H9 (cell line): ENCODE data around the gene MAP3K7. TPM values are rescaled to one million over a fixed set of nuclear protein-coding genes. Genes with fewer than 3 reads are reported as not detected.

ENCODE experiments used
- DNase-seq: peaks from one replicate; pipeline ENCODE4 v3.0.0-alpha.2; 2017
- H2AFZ ChIP-seq: one replicate; pipeline ENCODE4 v1.6.1; 2013; ENCODE audit warnings: mild to moderate bottlenecking, low read length, control low read depth, moderate library complexity
- H2AK5ac ChIP-seq: 2 replicates; pipeline ENCODE4 v1.6.1; 2013; ENCODE audit warnings: low read length, control low read depth, mixed read lengths; ENCODE audit not compliant: insufficient read length
- H2BK120ac ChIP-seq: one replicate; pipeline ENCODE4 v1.6.1; 2013; ENCODE audit warnings: low read depth, mild to moderate bottlenecking, low read length, control low read depth, inconsistent platforms; ENCODE audit not compliant: poor library complexity, severe bottlenecking
- H2BK12ac ChIP-seq: 2 replicates; pipeline ENCODE4 v1.6.1; 2013; ENCODE audit warnings: low read length, control low read depth, mixed read lengths, low read depth; ENCODE audit not compliant: insufficient read length
- H2BK15ac ChIP-seq: 2 replicates; pipeline ENCODE4 v1.6.1; 2013; ENCODE audit warnings: low read depth, low read length, control low read depth
- H2BK20ac ChIP-seq: one replicate; pipeline ENCODE4 v1.6.1; 2013; ENCODE audit warnings: low read depth, mild to moderate bottlenecking, low read length, control low read depth, inconsistent platforms; ENCODE audit not compliant: poor library complexity, severe bottlenecking
- H2BK5ac ChIP-seq: 2 replicates; pipeline ENCODE4 v1.6.1; 2013; ENCODE audit warnings: low read length, control low read depth, mixed read lengths; ENCODE audit not compliant: insufficient read length
- H3K14ac ChIP-seq: 2 replicates; pipeline ENCODE4 v1.6.1; 2013; ENCODE audit warnings: low read length, control low read depth; ENCODE audit not compliant: insufficient read depth
- H3K18ac ChIP-seq: 2 replicates; pipeline ENCODE4 v1.6.1; 2013; ENCODE audit warnings: low read depth, mild to moderate bottlenecking, mixed read lengths, low read length, control low read depth; ENCODE audit not compliant: insufficient read length
- H3K23ac ChIP-seq: 2 replicates; pipeline ENCODE4 v1.6.1; 2013; ENCODE audit warnings: low read length, control low read depth, mixed read lengths, low read depth; ENCODE audit not compliant: insufficient read length
- H3K23me2 ChIP-seq: 2 replicates; pipeline ENCODE4 v1.6.1; 2013; ENCODE audit warnings: low read depth, mild to moderate bottlenecking, mixed read lengths, low read length, control low read depth; ENCODE audit not compliant: insufficient read length, poor library complexity, severe bottlenecking
- H3K27ac ChIP-seq: 2 replicates; pipeline ENCODE4 v1.5.1; 2013; ENCODE audit warnings: low read length, control low read depth, mixed read lengths, low read depth; ENCODE audit not compliant: insufficient read length
- H3K27me3 ChIP-seq: 2 replicates; pipeline ENCODE4 v1.6.1; 2013; ENCODE audit warnings: low read length, control low read depth, inconsistent platforms; ENCODE audit not compliant: insufficient read depth
- H3K4ac ChIP-seq: 2 replicates; pipeline ENCODE4 v1.6.1; 2013; ENCODE audit warnings: low read depth, mild to moderate bottlenecking, control low read depth, inconsistent platforms, low read length, moderate library complexity
- H3K4me1 ChIP-seq: 2 replicates; pipeline ENCODE4 v1.6.1; 2013; ENCODE audit warnings: low read length, control low read depth, inconsistent platforms; ENCODE audit not compliant: insufficient read depth
- H3K4me2 ChIP-seq: 2 replicates; pipeline ENCODE4 v1.6.1; 2013; ENCODE audit warnings: low read length, control low read depth, mixed read lengths; ENCODE audit not compliant: insufficient read length, insufficient read depth
- H3K56ac ChIP-seq: 2 replicates; pipeline ENCODE4 v1.6.1; 2013; ENCODE audit warnings: low read depth, mild to moderate bottlenecking, mixed read lengths, low read length, control low read depth; ENCODE audit not compliant: insufficient read length
- H3K79me1 ChIP-seq: 2 replicates; pipeline ENCODE4 v1.6.1; 2013; ENCODE audit warnings: low read depth, mild to moderate bottlenecking, moderate library complexity, low read length, control low read depth, inconsistent platforms; ENCODE audit not compliant: insufficient read depth, poor library complexity, severe bottlenecking
- H3K79me2 ChIP-seq: 2 replicates; pipeline ENCODE4 v1.6.1; 2013; ENCODE audit warnings: low read length, control low read depth, inconsistent platforms; ENCODE audit not compliant: insufficient read depth
- H3K9ac ChIP-seq: 2 replicates; pipeline ENCODE4 v1.6.1; 2013; ENCODE audit warnings: low read length, control low read depth, mixed read lengths; ENCODE audit not compliant: insufficient read length; ENCODE audit errors: extremely low read depth
- H3K9me3 ChIP-seq: one replicate; pipeline ENCODE4 v1.6.1; 2013; ENCODE audit warnings: low read depth, low read length, inconsistent platforms; ENCODE audit not compliant: control insufficient read depth
- H3T11ph ChIP-seq: one replicate; pipeline ENCODE4 v1.6.1; 2013; ENCODE audit warnings: mild to moderate bottlenecking, low read length, control low read depth, inconsistent platforms
- H4K20me1 ChIP-seq: one replicate; pipeline ENCODE4 v1.6.1; 2013; ENCODE audit not compliant: control insufficient read depth, insufficient read length, insufficient read depth
- H4K5ac ChIP-seq: 2 replicates; pipeline ENCODE4 v1.6.1; 2013; ENCODE audit warnings: low read depth, mild to moderate bottlenecking, mixed read lengths, low read length, control low read depth; ENCODE audit not compliant: insufficient read length
- H4K8ac ChIP-seq: replicated peaks from 2 replicates; pipeline ENCODE4 v1.6.1; 2013; ENCODE audit warnings: low read length, control low read depth, mixed read lengths, low read depth; ENCODE audit not compliant: insufficient read length
- H4K91ac ChIP-seq: 2 replicates; pipeline ENCODE4 v1.6.1; 2013; ENCODE audit warnings: low read depth, mild to moderate bottlenecking, moderate library complexity, mixed read lengths, low read length, control low read depth; ENCODE audit not compliant: insufficient read length
- H3K27ac Mint-ChIP-seq, 3 experiments: 2 replicates in 2 of 3; 3 replicates in 1 of 3; pipeline ENCODE4 v1.8.0; 2020 to 2021; ENCODE audit warnings: mixed read lengths in 3 of 3, mild to moderate bottlenecking in 1 of 3, moderate library complexity in 1 of 3
- H3K27me3 Mint-ChIP-seq: 2 replicates; pipeline ENCODE4 v1.8.0; 2021; ENCODE audit warnings: low read depth, mild to moderate bottlenecking, moderate library complexity, mixed read lengths
- H3K36me3 Mint-ChIP-seq, 3 experiments: 2 replicates in 2 of 3; 3 replicates in 1 of 3; pipeline ENCODE4 v1.8.0; 2020 to 2021; ENCODE audit warnings: low read depth in 3 of 3, mixed read lengths in 3 of 3; ENCODE audit not compliant: insufficient read depth in 1 of 3
- H3K4me1 Mint-ChIP-seq, 2 experiments: 2 replicates each; pipeline ENCODE4 v1.8.0; 2020; ENCODE audit warnings: mixed read lengths in 2 of 2
- H3K4me3 Mint-ChIP-seq, 2 experiments: 2 replicates in 1 of 2; 3 replicates in 1 of 2; pipeline ENCODE4 v1.8.0; 2020 to 2021; ENCODE audit warnings: mild to moderate bottlenecking in 2 of 2, mixed read lengths in 2 of 2, moderate library complexity in 1 of 2
- H3K9me3 Mint-ChIP-seq, 2 experiments: 2 replicates in 1 of 2; 3 replicates in 1 of 2; pipeline ENCODE4 v1.8.0; 2020; ENCODE audit warnings: mild to moderate bottlenecking in 2 of 2, mixed read lengths in 2 of 2, moderate library complexity in 1 of 2
- CTCF ChIP-seq: fragments of 200-600 bp; sonication (generic); conservative IDR thresholded peaks from 3 replicates; pipeline ENCODE4 v1.8.0; 2021; ENCODE audit warnings: antibody characterized with exemption, mild to moderate bottlenecking
- WGBS: extraction: QIAGEN DNeasy Blood & Tissue Kit; methylation state at CpG from one replicate; pipeline ENCODE4 v1.1.7; 2013; ENCODE audit warnings: missing lambda C conversion rate, low lambda C conversion rate, mixed read lengths; ENCODE audit not compliant: insufficient read length; ENCODE audit errors: extremely low coverage; 5-methylcytosine and 5-hydroxymethylcytosine counted together
- total RNA-seq: library from RNA; stranded (reverse); gene quantifications from 2 replicates; pipeline ENCODE4 v1.2.1, GENCODE V29; 2021

MAP3K7 gene
- total RNA-seq, 1 experiment from 2014 or later: 31.3 TPM

- H4K8ac ChIP-seq: no peak overlapping the region
- no peaks in the 10 kb centered on the region for H3K4me1 Mint-ChIP-seq
- no peak overlapping the region for H4K5ac ChIP-seq
- peaks cover 4% of the 10 kb centered on the region; the same call in 1 of the 2 replicates for H3K79me2 ChIP-seq
- H3K4me1 ChIP-seq: no peaks in the 10 kb centered on the region; the same call in 1 of the 2 replicates
- no peak overlapping the region for H3K9ac ChIP-seq
- no peak overlapping the region for H2BK120ac ChIP-seq
- no peak overlapping the region for H4K91ac ChIP-seq
- H2BK20ac ChIP-seq: no peak overlapping the region
- H2AFZ ChIP-seq: no peak overlapping the region
- H3K36me3 Mint-ChIP-seq: peaks cover 2 to 6% (median 5%) of the 10 kb centered on the region in 3 experiments; a peak in 5 of 7 replicates
- no peak overlapping the region for H3K4me2 ChIP-seq
- H3K79me1 ChIP-seq: no peaks in the 10 kb centered on the region
- no peak overlapping the region for H3K18ac ChIP-seq
- no peak overlapping the region for H3K14ac ChIP-seq
- H3K9me3 ChIP-seq: no peaks in the 10 kb centered on the region
- no peak overlapping the region for H3K27ac Mint-ChIP-seq
- H2BK5ac ChIP-seq: no peak overlapping the region
- H3K27ac ChIP-seq: no peak overlapping the region
- H3K27me3 ChIP-seq: no peaks in the 10 kb centered on the region
- H2BK12ac ChIP-seq: no peak overlapping the region
- no peak overlapping the region for H2AK5ac ChIP-seq
- no peak overlapping the region for H3K56ac ChIP-seq
- no peak for TF ChIP-seq CTCF
- no peaks in the 10 kb centered on the region for H3K23me2 ChIP-seq
- no peak overlapping the region for H2BK15ac ChIP-seq
- no peak overlapping the region for H3T11ph ChIP-seq
- no peak overlapping the region for H3K23ac ChIP-seq
- H3K9me3 Mint-ChIP-seq: no peaks in the 10 kb centered on the region
- DNase-seq: no peak
- H4K20me1 ChIP-seq: no peaks in the 10 kb centered on the region
- H3K4ac ChIP-seq: no peak overlapping the region
- no peaks in the 10 kb centered on the region for H3K27me3 Mint-ChIP-seq
- WGBS: no CpG with 5 or more reads among the region's 3 CpGs
- H3K4me3 Mint-ChIP-seq: no peak overlapping the region
Observed at GRCh38 chr6:90575267-90575666, 11.6 kb downstream of the MAP3K7 start.
